Fibroblast of upper back skin (primary cell): ENCODE measurements around the gene TMEM121B.
"Not testable (repeated sequence)": the region's sequence is repeated elsewhere in the genome, so short reads cannot be mapped to it uniquely, and the experiment has no call there.

Experiments used
- DNase-seq: peaks from one replicate; pipeline ENCODE4 v3.0.0-alpha.2; 2013

The TMEM121B gene

GRCh38 chr22:17121233-17122195 is at the start of gene TMEM121B:
TMEM121B (minus strand) TSS chr22:17121360; CDS start chr22:17121127, 233 bp downstream.
- peak; percentile 43 for DNase-seq

GRCh38 chr22:17167486-17167885 is 46.3 kb upstream of the TMEM121B start:
- no peak for DNase-seq

- no peak for DNase-seq
Observed at GRCh38 chr22:17164392-17165024, 43.3 kb upstream of the TMEM121B start.

- DNase-seq: no peak
Observed at GRCh38 chr22:17162731-17163130, 41.6 kb upstream of the TMEM121B start.

GRCh38 chr22:17161991-17162390 is 40.8 kb upstream of the TMEM121B start:
- no peak for DNase-seq

- peak; percentile 45 for DNase-seq
Observed at GRCh38 chr22:17159504-17159951, 38.4 kb upstream of the TMEM121B start.

- peak; percentile 85 for DNase-seq
Observed at GRCh38 chr22:17158568-17159503, 37.7 kb upstream of the TMEM121B start, which contains the start of gene HDHD5. HDHD5 (minus strand) TSS chr22:17159277; CDS start chr22:17159251, 26 bp downstream.

GRCh38 chr22:17158176-17158567 is 37.0 kb upstream of the TMEM121B start:
- no peak for DNase-seq

- no peak for DNase-seq
Observed at GRCh38 chr22:17157714-17158113, 36.6 kb upstream of the TMEM121B start.

- DNase-seq: no peak
Observed at GRCh38 chr22:17155941-17156340, 34.8 kb upstream of the TMEM121B start.

- no peak for DNase-seq
Observed at GRCh38 chr22:17152971-17153370, 31.8 kb upstream of the TMEM121B start.

- no peak for DNase-seq
Observed at GRCh38 chr22:17152340-17152739, 31.2 kb upstream of the TMEM121B start.

GRCh38 chr22:17149076-17149815 is 28.1 kb upstream of the TMEM121B start:
- no peak for DNase-seq

- DNase-seq: not testable (repeated sequence)
Observed at GRCh38 chr22:17147458-17147857, 26.3 kb upstream of the TMEM121B start.

GRCh38 chr22:17145021-17145680 is 24.0 kb upstream of the TMEM121B start:
- DNase-seq: no peak

GRCh38 chr22:17143826-17144225 is 22.7 kb upstream of the TMEM121B start:
- no peak for DNase-seq

GRCh38 chr22:17143101-17143500 is 21.9 kb upstream of the TMEM121B start:
- DNase-seq: no peak

GRCh38 chr22:17140826-17141766 is 19.9 kb upstream of the TMEM121B start:
- DNase-seq: no peak

- DNase-seq: no peak
Observed at GRCh38 chr22:17140022-17140421, 18.9 kb upstream of the TMEM121B start.

- no peak for DNase-seq
Observed at GRCh38 chr22:17138513-17138912, 17.4 kb upstream of the TMEM121B start.
